Activated B cell treated with CpG ODN at 0.5 μM for 24 hours (primary cell): ENCODE data around the gene PTTG2. TPM values are rescaled to one million over a fixed set of nuclear protein-coding genes. Genes with fewer than 3 reads are reported as not detected.

ENCODE experiments used
- ATAC-seq: fragments of 200-7000 bp; cut with Tn5 transposase; one replicate; pipeline ENCODE4 v1.10.0; 2021; ENCODE audit warnings: low read depth, mild to moderate bottlenecking, moderate library complexity
- CTCF ChIA-PET: fragments of 350-600 bp; sonication (Branson Sonifier 250); formaldehyde crosslinking; loops from one replicate; lab custom pipeline; 2021; ENCODE audit warnings: antibody characterized with exemption; lab: Charles Lee
- POLR2A ChIA-PET: fragments of 350-600 bp; sonication (Branson Sonifier 250); formaldehyde crosslinking; loops from one replicate; lab custom pipeline; 2021; ENCODE audit warnings: antibody characterized with exemption; lab: Charles Lee
- DNase-seq: peaks from one replicate; pipeline ENCODE4 v3.0.0; 2022
- H3K27ac Mint-ChIP-seq: one replicate; pipeline ENCODE4 v1.8.0; 2020; ENCODE audit warnings: mixed read lengths
- H3K27me3 Mint-ChIP-seq: one replicate; pipeline ENCODE4 v1.8.0; 2021; ENCODE audit warnings: mixed read lengths
- H3K36me3 Mint-ChIP-seq: one replicate; pipeline ENCODE4 v1.8.0; 2021; ENCODE audit warnings: low read depth, mixed read lengths
- H3K4me1 Mint-ChIP-seq: one replicate; pipeline ENCODE4 v1.8.0; 2021; ENCODE audit warnings: mixed read lengths
- H3K4me3 Mint-ChIP-seq: one replicate; pipeline ENCODE4 v1.8.0; 2020; ENCODE audit warnings: mild to moderate bottlenecking, mixed read lengths
- H3K9me3 Mint-ChIP-seq: one replicate; pipeline ENCODE4 v1.8.0; 2020; ENCODE audit warnings: mixed read lengths
- intact Hi-C: fragments of 100-400 bp; cut with micrococcal nuclease; formaldehyde crosslinking; loops from one replicate; pipeline ENCODE4 v1.15.1; 2024
- total RNA-seq: library from RNA; stranded (reverse); gene quantifications from 2 replicates; pipeline ENCODE4 v1.2.3, GENCODE V29; 2022
- TF ChIP-seq, protein P1 (sequence below): fragments of 200-600 bp; IDR thresholded peaks from one replicate; pipeline ENCODE4 v1.8.0; 2022; ENCODE audit warnings: antibody characterized with exemption, mild to moderate bottlenecking

PTTG2 gene
- total RNA-seq, 1 donor from 2014 or later, result 2.2 TPM

DNA sequence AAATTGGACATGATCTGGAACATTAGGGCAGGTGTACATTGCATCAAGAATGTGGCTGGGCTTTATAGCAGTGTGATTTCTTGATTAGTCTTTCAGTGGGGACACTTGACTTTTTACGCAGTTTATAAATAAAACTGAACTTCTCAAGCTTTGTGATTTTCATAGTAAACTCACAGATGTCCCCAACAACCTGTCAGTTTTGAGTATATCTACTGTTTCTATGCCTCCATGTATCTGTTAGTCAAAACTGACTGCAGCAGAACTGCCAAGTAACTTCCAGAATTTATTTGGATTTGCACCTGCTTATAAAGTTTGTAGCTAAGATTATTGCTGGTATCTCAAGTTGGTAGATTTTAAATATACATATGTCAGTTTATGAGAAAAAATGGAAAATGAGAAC, 20.0 kb downstream of the PTTG2 start:
- no peak for ATAC-seq
- ChIA-PET POLR2A (interaction anchor here (4.4 kb wide), 1 partner anchor 88 kb away, joined by 48 read pairs; the partner anchor contains the start of gene TBC1D1), CTCF (no interaction called here)
- DNase-seq, result no peak
- intact Hi-C loops, result no loop called here
- TF ChIP-seq, protein P1, sequence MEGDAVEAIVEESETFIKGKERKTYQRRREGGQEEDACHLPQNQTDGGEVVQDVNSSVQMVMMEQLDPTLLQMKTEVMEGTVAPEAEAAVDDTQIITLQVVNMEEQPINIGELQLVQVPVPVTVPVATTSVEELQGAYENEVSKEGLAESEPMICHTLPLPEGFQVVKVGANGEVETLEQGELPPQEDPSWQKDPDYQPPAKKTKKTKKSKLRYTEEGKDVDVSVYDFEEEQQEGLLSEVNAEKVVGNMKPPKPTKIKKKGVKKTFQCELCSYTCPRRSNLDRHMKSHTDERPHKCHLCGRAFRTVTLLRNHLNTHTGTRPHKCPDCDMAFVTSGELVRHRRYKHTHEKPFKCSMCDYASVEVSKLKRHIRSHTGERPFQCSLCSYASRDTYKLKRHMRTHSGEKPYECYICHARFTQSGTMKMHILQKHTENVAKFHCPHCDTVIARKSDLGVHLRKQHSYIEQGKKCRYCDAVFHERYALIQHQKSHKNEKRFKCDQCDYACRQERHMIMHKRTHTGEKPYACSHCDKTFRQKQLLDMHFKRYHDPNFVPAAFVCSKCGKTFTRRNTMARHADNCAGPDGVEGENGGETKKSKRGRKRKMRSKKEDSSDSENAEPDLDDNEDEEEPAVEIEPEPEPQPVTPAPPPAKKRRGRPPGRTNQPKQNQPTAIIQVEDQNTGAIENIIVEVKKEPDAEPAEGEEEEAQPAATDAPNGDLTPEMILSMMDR, result no peak
- Mint-ChIP-seq H3K27me3 (no peaks in the 10 kb centered on the region), H3K36me3 (peaks cover 13% of the 10 kb centered on the region), H3K9me3 (no peaks in the 10 kb centered on the region), H3K4me1 (peaks cover 65% of the 10 kb centered on the region), H3K27ac (no peak overlapping the region), H3K4me3 (no peak overlapping the region)

- Mint-ChIP-seq H3K4me1 (peaks cover 68% of the 10 kb centered on the region), H3K27ac (peak overlapping the region; percentile 48), H3K9me3 (no peaks in the 10 kb centered on the region), H3K4me3 (no peak overlapping the region), H3K36me3 (peaks cover 15% of the 10 kb centered on the region), H3K27me3 (no peaks in the 10 kb centered on the region)
- DNase-seq, result no peak
- ATAC-seq, result no peak
- intact Hi-C loops, result no loop called here
- TF ChIP-seq, protein P1, result no peak
- ChIA-PET POLR2A (no interaction called here), CTCF (no interaction called here)
These were observed 21.2 kb downstream of the PTTG2 start for GRCh38 chr4:37981425-37981824.

DNA sequence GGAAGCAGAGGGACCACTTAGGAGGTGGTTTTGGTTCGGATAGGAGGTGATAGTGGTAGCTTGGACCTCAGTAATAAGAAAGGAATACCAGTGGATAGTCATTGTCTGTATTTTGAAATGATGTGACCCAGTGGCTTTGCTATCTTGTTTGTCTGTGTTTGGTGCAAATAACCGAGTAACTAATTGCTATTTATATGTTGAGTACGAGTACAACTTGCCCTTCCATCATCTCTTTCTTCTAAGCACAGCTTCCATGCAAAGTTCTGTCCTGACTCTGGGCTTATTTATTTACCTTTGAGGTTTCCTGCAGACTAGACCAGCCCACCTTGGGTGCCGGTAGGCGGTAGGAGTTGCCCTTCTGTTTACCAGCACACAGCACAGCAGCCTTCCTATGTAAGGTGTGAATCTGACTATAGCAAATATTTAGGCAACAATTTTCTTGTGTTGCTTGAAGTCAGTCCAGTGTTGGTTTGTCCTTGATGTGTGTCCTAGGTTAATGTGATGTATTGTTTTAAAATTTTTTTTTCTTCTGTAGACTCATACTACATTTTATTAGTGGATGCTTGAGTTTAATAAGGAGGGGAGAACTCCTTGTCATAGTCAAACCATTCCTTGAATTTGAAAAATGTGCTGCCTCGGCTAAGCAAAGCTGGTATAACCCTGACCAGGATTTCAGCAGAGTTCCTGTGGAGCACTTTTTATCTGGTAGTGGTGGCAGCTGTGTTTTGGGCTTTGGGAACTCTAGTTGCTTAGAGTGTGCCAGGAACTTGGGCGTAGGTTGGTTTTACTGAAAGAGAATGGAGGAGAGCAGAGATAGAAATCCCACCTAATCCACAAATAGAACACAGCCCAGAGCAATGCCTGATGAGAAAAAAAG, 21.9 kb downstream of the PTTG2 start:
- H3K36me3 Mint-ChIP-seq, result peaks cover 15% of the 10 kb centered on the region
- intact Hi-C loops, result no loop called here
- POLR2A ChIA-PET, result no interaction called here
- CTCF ChIA-PET, result no interaction called here
- H3K4me3 Mint-ChIP-seq, result no peak overlapping the region
- TF ChIP-seq, protein P1, result no peak
- no peaks in the 10 kb centered on the region for H3K27me3 Mint-ChIP-seq
- H3K4me1 Mint-ChIP-seq, result peaks cover 72% of the 10 kb centered on the region
- H3K27ac Mint-ChIP-seq, result peak overlapping the region; percentile 13
- DNase-seq, result no peak
- ATAC-seq, result no peak
- H3K9me3 Mint-ChIP-seq, result no peaks in the 10 kb centered on the region

GRCh38 chr4:37982736-37983135, 22.5 kb downstream of the PTTG2 start:
- Mint-ChIP-seq H3K36me3 (peaks cover 18% of the 10 kb centered on the region), H3K4me1 (peaks cover 77% of the 10 kb centered on the region), H3K27ac (no peak overlapping the region), H3K9me3 (no peaks in the 10 kb centered on the region), H3K27me3 (no peaks in the 10 kb centered on the region), H3K4me3 (no peak overlapping the region)
- TF ChIP-seq, protein P1, result no peak
- ChIA-PET POLR2A (interaction anchor here (1.1 kb wide), 1 partner anchor 90 kb away, joined by 9 read pairs; no protein-coding TSS in a partner anchor), CTCF (interaction anchor here (0.7 kb wide), 1 partner anchor 293 kb away, joined by 3 read pairs; no protein-coding TSS in a partner anchor)
- ATAC-seq, result no peak
- intact Hi-C loops, result no loop called here
- no peak for DNase-seq

DNA sequence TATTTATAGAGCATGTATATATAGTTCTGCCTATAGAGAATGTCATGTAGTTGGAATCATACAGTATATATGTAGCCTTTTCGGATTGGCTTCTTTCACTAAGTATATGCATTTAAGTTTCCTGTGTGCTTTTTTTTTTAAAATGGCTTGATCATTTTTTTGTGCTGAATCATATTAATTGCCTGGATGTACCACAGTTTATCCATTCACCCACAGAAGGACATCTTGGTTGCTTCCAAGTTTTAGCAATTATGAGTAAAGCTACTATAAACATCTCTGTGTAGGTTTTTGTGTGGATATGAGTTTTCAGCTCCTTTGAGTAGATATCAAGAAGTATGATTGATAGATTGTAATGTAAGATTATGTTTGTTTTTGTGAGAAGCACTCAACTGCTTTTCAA, 23.8 kb downstream of the PTTG2 start:
- DNase-seq (no peak), ATAC-seq (no peak)
- CTCF ChIA-PET, result no interaction called here
- Mint-ChIP-seq H3K9me3 (no peaks in the 10 kb centered on the region), H3K4me3 (no peak overlapping the region), H3K36me3 (peaks cover 22% of the 10 kb centered on the region), H3K4me1 (peaks cover 75% of the 10 kb centered on the region), H3K27ac (no peak overlapping the region), H3K27me3 (no peaks in the 10 kb centered on the region)
- intact Hi-C loops, result no loop called here
- TF ChIP-seq, protein P1, result no peak
- POLR2A ChIA-PET, result interaction anchor here (1.1 kb wide), 1 partner anchor 91 kb away, joined by 9 read pairs; no protein-coding TSS in a partner anchor
